CD4-positive, alpha-beta memory T cell (primary cell): ENCODE results near the gene FUNDC2. TPM values are rescaled to one million over a fixed set of nuclear protein-coding genes. Genes with fewer than 3 reads are reported as not detected.

Experiments
- CTCF ChIA-PET: fragments of 350-600 bp; sonication (Branson Sonifier 250); formaldehyde crosslinking; loops from one replicate; lab custom pipeline; 2021; ENCODE audit warnings: inconsistent platforms; ENCODE audit not compliant: partially characterized antibody; lab: Charles Lee
- POLR2A ChIA-PET: fragments of 350-600 bp; sonication (Branson Sonifier 250); formaldehyde crosslinking; loops from one replicate; lab custom pipeline; 2021; ENCODE audit not compliant: partially characterized antibody; lab: Charles Lee
- DNase-seq, 5 donors: peaks; one replicate each; pipeline versions ENCODE4 v3.0.0 to v3.0.0-alpha.2; 2020 to 2022; ENCODE audit warnings: mixed read lengths in 1 of 5
- H3K27ac ChIP-seq: one replicate; pipeline ENCODE4 v1.7.0; 2013; ENCODE audit warnings: low read depth, low read length
- H3K27me3 ChIP-seq: 2 replicates; pipeline ENCODE4 v1.7.0; 2013; ENCODE audit warnings: mild to moderate bottlenecking, low read length, moderate library complexity; ENCODE audit not compliant: insufficient read depth
- H3K36me3 ChIP-seq: 2 replicates; pipeline ENCODE4 v1.7.0; 2013; ENCODE audit warnings: mild to moderate bottlenecking, low read length, moderate library complexity; ENCODE audit not compliant: insufficient read depth
- H3K4me1 ChIP-seq: 2 replicates; pipeline ENCODE4 v1.7.0; 2013; ENCODE audit warnings: mild to moderate bottlenecking, low read length, moderate library complexity; ENCODE audit not compliant: insufficient read depth
- H3K4me3 ChIP-seq, 2 donors: one replicate each; pipeline ENCODE4 v1.7.0; 2013; ENCODE audit warnings: low read length in 2 of 2, mild to moderate bottlenecking in 1 of 2
- H3K9me3 ChIP-seq, 2 donors: one replicate each; pipeline ENCODE4 v1.7.0; 2013; ENCODE audit warnings: low read length in 2 of 2, control low read depth in 1 of 2; ENCODE audit not compliant: control insufficient read depth in 1 of 2
- H3K27ac Mint-ChIP-seq, 7 donors: one replicate each; pipeline ENCODE4 v1.8.0; 2020 to 2021; ENCODE audit warnings: mixed read lengths in 7 of 7, mild to moderate bottlenecking in 6 of 7, inconsistent platforms in 3 of 7, moderate library complexity in 3 of 7
- H3K27me3 Mint-ChIP-seq, 2 donors: one replicate each; pipeline ENCODE4 v1.8.0; 2020 to 2021; ENCODE audit warnings: mixed read lengths in 2 of 2
- H3K36me3 Mint-ChIP-seq, 2 donors: one replicate each; pipeline ENCODE4 v1.8.0; 2020 to 2021; ENCODE audit warnings: mixed read lengths in 2 of 2, inconsistent platforms in 1 of 2, mild to moderate bottlenecking in 1 of 2
- H3K4me1 Mint-ChIP-seq, 4 donors: one replicate each; pipeline ENCODE4 v1.8.0; 2020 to 2021; ENCODE audit warnings: mixed read lengths in 4 of 4, mild to moderate bottlenecking in 1 of 4
- H3K4me3 Mint-ChIP-seq, 8 donors: one replicate each; pipeline ENCODE4 v1.8.0; 2020 to 2021; ENCODE audit warnings: mixed read lengths in 8 of 8, mild to moderate bottlenecking in 7 of 8, moderate library complexity in 6 of 8, inconsistent platforms in 3 of 8
- H3K9me3 Mint-ChIP-seq, 8 donors: one replicate each; pipeline ENCODE4 v1.8.0; 2020 to 2021; ENCODE audit warnings: mixed read lengths in 8 of 8, mild to moderate bottlenecking in 5 of 8, inconsistent platforms in 3 of 8, moderate library complexity in 1 of 8
- intact Hi-C: fragments of 100-400 bp; cut with micrococcal nuclease; formaldehyde crosslinking; loops from one replicate; pipeline ENCODE4 v1.15.1; 2023
- polyA plus RNA-seq, 2 donors: library from polyadenylated mRNA; unstranded; fragments of 300-500 nt; fragmentation: Illumina TruSeq; gene quantifications; one replicate each; pipeline ENCODE4 v1.2.3, GENCODE V29; 2021
- total RNA-seq, 2 experiments: library from RNA; stranded (reverse); gene quantifications; one replicate each; pipeline ENCODE4 v1.2.3, GENCODE V29; 2021

The FUNDC2 gene
- total and polyA plus RNA-seq, 4 experiments from 2014 or later, result 52.6 to 173 (median 105) TPM

DNA sequence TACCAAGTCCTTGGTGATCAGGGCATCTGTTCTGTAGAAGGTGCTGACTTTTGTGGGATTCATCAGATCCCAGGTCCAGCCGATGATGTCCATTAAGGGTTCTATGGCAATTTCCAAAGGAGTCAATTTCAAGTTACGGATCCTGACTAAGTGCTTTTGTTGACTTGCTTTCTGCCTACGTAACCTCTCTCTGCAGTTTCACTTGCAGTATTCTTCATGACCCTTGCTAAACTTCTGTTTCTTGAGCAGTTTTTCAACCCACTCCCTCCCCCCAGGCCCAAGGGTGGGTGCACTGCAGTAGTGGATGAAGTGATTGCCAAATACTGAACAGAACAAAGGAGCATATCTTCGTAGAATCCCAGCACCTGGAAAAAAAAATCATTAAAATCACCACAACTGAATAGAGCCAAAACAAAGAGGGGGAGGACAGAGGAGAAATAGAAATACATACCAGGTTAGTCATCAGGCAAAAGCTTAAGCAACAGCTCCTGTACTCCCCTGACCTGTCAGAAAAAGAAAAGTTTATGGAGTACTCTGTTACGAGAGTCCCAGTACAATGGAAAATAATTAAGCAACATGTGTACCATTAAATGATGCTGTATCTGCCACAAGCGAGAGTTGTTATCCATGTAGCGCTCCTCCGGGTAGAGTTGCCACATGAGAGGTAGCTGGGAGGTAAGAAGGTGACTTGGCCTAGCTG lies 38.5 kb downstream of the FUNDC2 start:
- peaks cover 4 to 6% of the 10 kb centered on the region in 2 donors for H3K36me3 Mint-ChIP-seq
- no peaks in the 10 kb centered on the region for H3K27me3 Mint-ChIP-seq
- ChIA-PET POLR2A (interaction anchor here (1.8 kb wide), 1 partner anchor 38 kb away, joined by 8 read pairs; the partner anchor contains the start of gene FUNDC2), CTCF (interaction anchor here (0.7 to 1.8 kb wide), 3 partner anchors 8 to 152 kb away, joined by 3 to 6 read pairs (median 3); no protein-coding TSS in a partner anchor)
- peaks cover 12 to 28% (median 15%) of the 10 kb centered on the region in 4 donors for H3K4me1 Mint-ChIP-seq
- no peaks in the 10 kb centered on the region for H3K9me3 Mint-ChIP-seq
- peak overlapping the region in 1 of 7 donors; percentile 57 for H3K27ac Mint-ChIP-seq
- DNase-seq, result no peak
- Histone ChIP-seq H3K9me3 (no peaks in the 10 kb centered on the region), H3K36me3 (peaks cover 4% of the 10 kb centered on the region), H3K4me1 (peaks cover 15% of the 10 kb centered on the region), H3K27ac (no peak overlapping the region), H3K27me3 (no peaks in the 10 kb centered on the region), H3K4me3 (no peak overlapping the region)
- intact Hi-C loops, result no loop called here
- H3K4me3 Mint-ChIP-seq, result no peak overlapping the region

DNA sequence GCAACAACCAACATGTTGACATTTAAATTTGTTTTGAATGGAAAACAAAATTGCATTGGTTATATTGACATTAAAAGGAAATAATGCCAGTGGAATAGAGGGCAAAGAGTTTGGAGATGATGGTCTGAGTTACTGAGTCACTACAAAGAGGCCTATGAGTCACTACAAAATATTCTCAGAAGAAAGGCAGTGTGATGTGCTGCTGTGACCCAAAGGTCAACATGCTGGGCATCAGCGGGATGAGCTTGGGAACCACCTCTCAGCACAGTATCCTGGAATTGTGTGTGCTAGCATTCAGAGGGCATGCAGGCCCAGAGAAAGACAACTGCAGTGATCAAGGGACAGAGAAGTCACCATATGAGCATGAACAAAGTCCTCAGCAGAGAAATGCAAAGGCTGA lies 41.5 kb downstream of the FUNDC2 start:
- no peak overlapping the region for H3K27ac ChIP-seq
- CTCF ChIA-PET, result no interaction called here
- H3K4me1 ChIP-seq, result peaks cover 27% of the 10 kb centered on the region
- H3K9me3 ChIP-seq, result no peaks in the 10 kb centered on the region
- DNase-seq, result no peak
- H3K4me1 Mint-ChIP-seq, result peaks cover 20 to 49% (median 24%) of the 10 kb centered on the region in 4 donors
- H3K4me3 ChIP-seq, result no peak overlapping the region
- H3K9me3 Mint-ChIP-seq, result no peaks in the 10 kb centered on the region
- intact Hi-C loops, result no loop called here
- no peaks in the 10 kb centered on the region for H3K36me3 ChIP-seq
- H3K27me3 Mint-ChIP-seq, result no peaks in the 10 kb centered on the region
- peak overlapping the region in 3 of 7 donors; percentile 52 to 68 (median 52) for H3K27ac Mint-ChIP-seq
- peak overlapping the region in 2 of 8 donors; percentile 20 to 46 for H3K4me3 Mint-ChIP-seq
- peaks cover 0 to 14% of the 10 kb centered on the region in 2 donors for H3K36me3 Mint-ChIP-seq
- POLR2A ChIA-PET, result no interaction called here
- H3K27me3 ChIP-seq, result no peaks in the 10 kb centered on the region

DNA sequence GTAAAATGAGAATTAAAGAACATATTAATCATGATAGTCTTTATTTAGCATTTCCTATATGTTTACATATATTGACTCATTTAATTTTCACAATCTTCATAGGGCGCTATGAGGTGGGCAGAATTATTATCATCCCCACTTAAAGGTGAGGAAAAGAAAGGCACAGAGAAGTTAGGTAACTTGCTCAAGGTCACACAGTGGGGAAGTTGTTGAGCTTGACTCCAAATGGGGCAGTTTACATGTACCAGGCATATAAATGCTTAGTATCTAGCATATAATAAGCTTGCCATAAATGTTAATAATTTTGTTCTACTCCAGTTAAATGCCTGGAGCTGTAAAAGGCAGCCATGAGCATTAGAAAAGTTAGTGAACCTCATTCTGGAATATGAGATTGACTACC lies 42.8 kb downstream of the FUNDC2 start:
- no peak overlapping the region for H3K27ac ChIP-seq
- no peaks in the 10 kb centered on the region for H3K27me3 ChIP-seq
- no peaks in the 10 kb centered on the region for H3K9me3 ChIP-seq
- no peak for DNase-seq
- peak overlapping the region in 6 of 8 donors; percentile 74 to 89 (median 80) for H3K4me3 Mint-ChIP-seq
- ChIA-PET CTCF (interaction anchor here (1.7 kb wide), 1 partner anchor 13 kb away, joined by 8 read pairs; no protein-coding TSS in a partner anchor), POLR2A (interaction anchor here (1.5 to 2.1 kb wide), 2 partner anchors 12 to 43 kb away, joined by 5 to 10 read pairs; partner anchors contain the start of gene FUNDC2)
- peaks cover 0 to 23% of the 10 kb centered on the region in 2 donors for H3K36me3 Mint-ChIP-seq
- H3K27ac Mint-ChIP-seq, result peak overlapping the region in 5 of 7 donors; percentile 20 to 60 (median 35)
- H3K4me1 ChIP-seq, result peaks cover 40% of the 10 kb centered on the region
- H3K9me3 Mint-ChIP-seq, result no peaks in the 10 kb centered on the region
- H3K36me3 ChIP-seq, result no peaks in the 10 kb centered on the region
- H3K4me3 ChIP-seq, result no peak overlapping the region
- H3K4me1 Mint-ChIP-seq, result peaks cover 29 to 61% (median 34%) of the 10 kb centered on the region in 4 donors
- intact Hi-C loops, result no loop called here
- H3K27me3 Mint-ChIP-seq, result no peaks in the 10 kb centered on the region

- Histone ChIP-seq H3K27me3 (no peaks in the 10 kb centered on the region), H3K9me3 (no peaks in the 10 kb centered on the region), H3K4me1 (peaks cover 43% of the 10 kb centered on the region), H3K36me3 (no peaks in the 10 kb centered on the region), H3K27ac (peak overlapping the region; percentile 80), H3K4me3 (peak overlapping the region in 1 of 2 donors; percentile 59)
- no peaks in the 10 kb centered on the region for H3K9me3 Mint-ChIP-seq
- peak overlapping the region; percentile 74 to 89 (median 82) for H3K4me3 Mint-ChIP-seq
- intact Hi-C loops, result loop anchor here (5.0 kb wide), 1 partner anchor 88 kb away; no protein-coding TSS in a partner anchor
- no peaks in the 10 kb centered on the region for H3K27me3 Mint-ChIP-seq
- no peak for DNase-seq
- POLR2A ChIA-PET, result interaction anchor here (0.8 to 2.1 kb wide), 5 partner anchors 11 to 119 kb away, joined by 3 to 10 read pairs (median 5); partner anchors contain the start of gene FUNDC2
- peaks cover 29 to 63% (median 35%) of the 10 kb centered on the region in 4 donors for H3K4me1 Mint-ChIP-seq
- CTCF ChIA-PET, result interaction anchor here (1.7 kb wide), 1 partner anchor 13 kb away, joined by 8 read pairs; no protein-coding TSS in a partner anchor
- peak overlapping the region; percentile 60 to 94 (median 91) for H3K27ac Mint-ChIP-seq
- H3K36me3 Mint-ChIP-seq, result peaks cover 0 to 24% of the 10 kb centered on the region in 2 donors
These were observed 43.4 kb downstream of the FUNDC2 start for GRCh38 chrX:155070038-155070437.

GRCh38 chrX:155070663-155070974 lies 44.0 kb downstream of the FUNDC2 start:
- Histone ChIP-seq H3K27me3 (no peaks in the 10 kb centered on the region), H3K9me3 (no peaks in the 10 kb centered on the region), H3K27ac (peak overlapping the region; percentile 80), H3K4me1 (peaks cover 43% of the 10 kb centered on the region), H3K4me3 (peak overlapping the region; percentile 47 to 59), H3K36me3 (no peaks in the 10 kb centered on the region)
- Mint-ChIP-seq H3K4me1 (peaks cover 35 to 69% (median 40%) of the 10 kb centered on the region in 4 donors), H3K4me3 (peak overlapping the region; percentile 74 to 89 (median 82)), H3K36me3 (peaks cover 0 to 30% of the 10 kb centered on the region in 2 donors), H3K27ac (peak overlapping the region; percentile 60 to 94 (median 93)), H3K9me3 (no peaks in the 10 kb centered on the region), H3K27me3 (no peaks in the 10 kb centered on the region)
- intact Hi-C loops, result loop anchor here (5.0 kb wide), 1 partner anchor 88 kb away; no protein-coding TSS in a partner anchor
- CTCF ChIA-PET, result interaction anchor here (1.7 kb wide), 1 partner anchor 14 kb away, joined by 8 read pairs; no protein-coding TSS in a partner anchor
- peak in 1 of 5 donors; percentile 10 for DNase-seq
- POLR2A ChIA-PET, result interaction anchor here (0.8 to 2.1 kb wide), 5 partner anchors 12 to 118 kb away, joined by 3 to 10 read pairs (median 5); partner anchors contain the start of gene FUNDC2

DNA sequence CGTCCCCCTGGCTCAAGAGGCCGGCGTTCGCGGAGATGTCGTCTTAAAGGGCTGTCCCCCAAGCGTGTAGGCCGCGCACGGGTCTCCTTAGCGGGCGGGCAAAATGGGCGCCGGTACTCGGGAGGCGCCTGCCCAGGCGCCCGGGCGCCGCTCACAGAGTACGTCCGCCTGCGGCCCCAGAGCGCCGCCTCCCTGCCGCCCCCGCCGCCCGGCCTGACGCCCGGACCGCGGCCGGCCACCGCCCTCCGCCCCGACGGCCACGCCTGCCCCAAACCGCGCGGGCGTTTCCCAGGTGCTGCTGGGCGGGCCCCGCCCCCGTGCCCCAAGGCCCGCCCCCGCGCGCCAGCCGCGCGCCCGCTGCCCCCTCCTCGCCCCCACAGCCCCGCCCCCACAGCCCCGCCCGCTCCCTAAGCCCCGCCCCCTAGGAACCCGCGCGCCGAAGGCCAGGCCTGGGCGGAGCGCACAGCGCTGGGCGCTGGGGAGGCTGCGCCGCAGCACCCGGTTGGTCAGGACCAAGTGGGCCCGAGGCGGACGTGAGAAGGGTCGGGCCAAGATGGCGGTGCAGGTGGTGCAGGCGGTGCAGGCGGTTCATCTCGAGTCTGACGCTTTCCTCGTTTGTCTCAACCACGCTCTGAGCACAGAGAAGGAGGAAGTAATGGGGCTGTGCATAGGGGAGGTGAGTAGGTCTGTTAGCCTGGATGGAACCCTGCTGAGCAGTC lies 44.5 kb downstream of the FUNDC2 start, which contains the start of the genes BRCC3, CMC4 and MTCP1:
TSS of gene BRCC3 (plus strand) at position 534 of the 719 bp plus-strand sequence. CDS start at position 554, 20 bp downstream.
TSS of gene CMC4 (minus strand) at position 162 of the 719 bp plus-strand sequence. CDS start 7,113 bp downstream, outside the sequence.
TSS of gene MTCP1 (minus strand) at position 162 of the 719 bp plus-strand sequence. CDS start 5,126 bp downstream, outside the sequence.
- H3K27ac ChIP-seq, result peak within 1 kb of the TSS; percentile 82
- no peaks in the 10 kb centered on the region for H3K27me3 ChIP-seq
- peak; percentile 70 to 79 (median 77) for DNase-seq
- peaks cover 0 to 35% of the 10 kb centered on the region in 2 donors for H3K36me3 Mint-ChIP-seq
- peaks cover 35 to 70% (median 40%) of the 10 kb centered on the region in 4 donors for H3K4me1 Mint-ChIP-seq
- no peaks in the 10 kb centered on the region for H3K36me3 ChIP-seq
- H3K4me3 ChIP-seq, result peak within 1 kb of the TSS; percentile 47 to 72
- H3K27me3 Mint-ChIP-seq, result no peaks in the 10 kb centered on the region
- POLR2A ChIA-PET, result interaction anchor here (0.6 to 2.1 kb wide), 7 partner anchors 12 to 145 kb away, joined by 3 to 10 read pairs (median 5); partner anchors contain the start of gene FUNDC2
- no peaks in the 10 kb centered on the region for H3K9me3 ChIP-seq
- peak within 1 kb of the TSS; percentile 93 to 96 (median 95) for H3K27ac Mint-ChIP-seq
- no peaks in the 10 kb centered on the region for H3K9me3 Mint-ChIP-seq
- intact Hi-C loops, result loop anchor here (1.0 to 5.0 kb wide), 3 partner anchors 45 to 145 kb away; partner anchors contain the start of genes FUNDC2 and VBP1
- H3K4me3 Mint-ChIP-seq, result peak within 1 kb of the TSS; percentile 87 to 96 (median 90)
- CTCF ChIA-PET, result interaction anchor here (1.7 kb wide), 1 partner anchor 14 kb away, joined by 8 read pairs; no protein-coding TSS in a partner anchor
- peaks cover 43% of the 10 kb centered on the region for H3K4me1 ChIP-seq
